ENCODE results near the gene KIF26A. TPM values are rescaled to one million over a fixed set of nuclear protein-coding genes. Genes with fewer than 3 reads are reported as not detected.

Gene KIF26A
- total RNA-seq, 1 experiment from 2014 or later, result 1.4 TPM

GRCh38 chr14:104175041-104175440, 36.7 kb downstream of the KIF26A start:
- DNase-seq (ENCODE audit: low read depth), result no peak

GRCh38 chr14:104175811-104176210, 37.4 kb downstream of the KIF26A start:
- no peak for DNase-seq (ENCODE audit: low read depth)

- DNase-seq (ENCODE audit: low read depth), result no peak
These were observed 38.2 kb downstream of the KIF26A start for GRCh38 chr14:104176611-104177010.

GRCh38 chr14:104177411-104177810, 39.0 kb downstream of the KIF26A start:
- no peak for DNase-seq (ENCODE audit: low read depth)

- no peak for DNase-seq (ENCODE audit: low read depth)
These were observed 39.9 kb downstream of the KIF26A start for GRCh38 chr14:104178279-104178678.

GRCh38 chr14:104179126-104179525, 40.7 kb downstream of the KIF26A start:
- DNase-seq (ENCODE audit: low read depth), result no peak

- DNase-seq (ENCODE audit: low read depth), result no peak
These were observed 41.3 kb downstream of the KIF26A start for GRCh38 chr14:104179564-104180129.

GRCh38 chr14:104180561-104181165, 42.3 kb downstream of the KIF26A start:
- no peak for DNase-seq (ENCODE audit: low read depth)

GRCh38 chr14:104181761-104182530, 43.6 kb downstream of the KIF26A start:
- peak; percentile 46 for DNase-seq (ENCODE audit: low read depth)

GRCh38 chr14:104182857-104183425, 44.6 kb downstream of the KIF26A start:
- DNase-seq (ENCODE audit: low read depth), result no peak

GRCh38 chr14:104183796-104184195, 45.4 kb downstream of the KIF26A start:
- no peak for DNase-seq (ENCODE audit: low read depth)

GRCh38 chr14:104184506-104184905, 46.1 kb downstream of the KIF26A start:
- DNase-seq (ENCODE audit: low read depth), result no peak

GRCh38 chr14:104184911-104185499, 46.6 kb downstream of the KIF26A start:
- peak; percentile 28 for DNase-seq (ENCODE audit: low read depth)

GRCh38 chr14:104185916-104186495, 47.6 kb downstream of the KIF26A start:
- DNase-seq (ENCODE audit: low read depth), result no peak

GRCh38 chr14:104186575-104186974, 48.2 kb downstream of the KIF26A start:
- DNase-seq (ENCODE audit: low read depth), result no peak

GRCh38 chr14:104187121-104187889, 48.9 kb downstream of the KIF26A start:
- DNase-seq (ENCODE audit: low read depth), result no peak

GRCh38 chr14:104187931-104188726, 49.7 kb downstream of the KIF26A start:
- no peak for DNase-seq (ENCODE audit: low read depth)

GRCh38 chr14:104188727-104189400, 50.5 kb downstream of the KIF26A start:
- no peak for DNase-seq (ENCODE audit: low read depth)

GRCh38 chr14:104189629-104190335, 51.4 kb downstream of the KIF26A start:
- DNase-seq (ENCODE audit: low read depth), result no peak

Data from HT1080 (cell line).